BLaER1 treated with 17β-estradiol and CSF1 and Interleukin-3, amounts not matched to agents 10 nM and 100 nM (cell line): ENCODE measurements around the gene PRUNE1.

Experiments used
- H3K27ac ChIP-seq, 11 experiments: shearing (Covaris generic); formaldehyde crosslinking; 2 replicates each; pipeline ENCODE4 v1.8.1; 2022
- H3K27me3 ChIP-seq, 11 experiments: shearing (Covaris generic); formaldehyde crosslinking; 2 replicates each; pipeline ENCODE4 v1.8.1; 2022
- H3K36me3 ChIP-seq, 11 experiments: shearing (Covaris generic); formaldehyde crosslinking; 2 replicates each; pipeline ENCODE4 v1.8.1; 2022
- H3K4me1 ChIP-seq, 10 experiments: shearing (Covaris generic); formaldehyde crosslinking; 2 replicates each; pipeline ENCODE4 v1.8.1; 2022
- H3K4me2 ChIP-seq, 11 experiments: shearing (Covaris generic); formaldehyde crosslinking; 2 replicates each; pipeline ENCODE4 v1.8.1; 2022
- H3K4me3 ChIP-seq, 10 experiments: shearing (Covaris generic); formaldehyde crosslinking; 2 replicates each; pipeline ENCODE4 v1.8.1; 2022
- H3K9ac ChIP-seq, 11 experiments: shearing (Covaris generic); formaldehyde crosslinking; 2 replicates each; pipeline ENCODE4 v1.8.1; 2022
- H3K9me3 ChIP-seq, 11 experiments: shearing (Covaris generic); formaldehyde crosslinking; replicated peaks in 1 of 11; 2 replicates each; pipeline ENCODE4 v1.8.1; 2022
- H4K20me1 ChIP-seq, 11 experiments: shearing (Covaris generic); formaldehyde crosslinking; 2 replicates each; pipeline ENCODE4 v1.8.1; 2022
- Cebpa-rat ChIP-seq, 11 experiments: shearing (Covaris generic); IDR thresholded peaks; 2 replicates each; pipeline ENCODE4 v1.8.1; 2022

Gene PRUNE1

GRCh38 chr1:151008244-151009205, at the start of gene PRUNE1:
Gene PRUNE1, plus strand, starts transcription at chr1:151008449. Its CDS starts 184 bp downstream, at chr1:151008633.
- Histone ChIP-seq H3K4me1 (peaks cover 83 to 93% (median 90%) of the 10 kb centered on the region in 10 experiments), H3K36me3 (peaks cover 0 to 8% (median 0%) of the 10 kb centered on the region in 11 experiments; a peak in 2 of 22 replicates), H3K4me2 (peak within 1 kb of the TSS; percentile 83 to 97 (median 94)), H3K9me3 (no peaks in the 10 kb centered on the region), H3K27ac (peak within 1 kb of the TSS; percentile 68 to 90 (median 80)), H4K20me1 (peaks cover 0 to 7% (median 0%) of the 10 kb centered on the region in 11 experiments; a peak in 1 of 22 replicates), H3K4me3 (peak within 1 kb of the TSS; percentile 68 to 83 (median 77)), H3K27me3 (no peaks in the 10 kb centered on the region), H3K9ac (peak within 1 kb of the TSS; percentile 73 to 87 (median 83))
- no peak for TF ChIP-seq Cebpa-rat (IDR thresholded peaks at IDR 0.05)

GRCh38 chr1:150960646-150961045, 47.6 kb upstream of the PRUNE1 start:
- peaks cover 100% of the 10 kb centered on the region in 11 experiments for H3K36me3 ChIP-seq
- no peak overlapping the region for H3K4me3 ChIP-seq

GRCh38 chr1:150961756-150962155, 46.5 kb upstream of the PRUNE1 start:
- H3K4me1 ChIP-seq = peaks cover 0 to 8% (median 0%) of the 10 kb centered on the region in 10 experiments; a peak in 1 of 20 replicates
- no peak overlapping the region for H3K9ac ChIP-seq
- TF ChIP-seq Cebpa-rat (IDR thresholded peaks at IDR 0.05) = no peak
- H3K36me3 ChIP-seq = peaks cover 100% of the 10 kb centered on the region in 11 experiments
- no peak overlapping the region for H3K27ac ChIP-seq
- no peak overlapping the region for H3K4me2 ChIP-seq
- H4K20me1 ChIP-seq = peaks cover 10 to 67% (median 38%) of the 10 kb centered on the region in 11 experiments; a peak in 19 of 22 replicates
- H3K9me3 ChIP-seq = no peaks in the 10 kb centered on the region
- no peak overlapping the region for H3K4me3 ChIP-seq
- H3K27me3 ChIP-seq = no peaks in the 10 kb centered on the region

More at GRCh38 chr1:150960646-150961045, 47.6 kb upstream of the PRUNE1 start:
- no peak overlapping the region for H3K9ac ChIP-seq
- peaks cover 5 to 59% (median 26%) of the 10 kb centered on the region in 11 experiments; a peak in 18 of 22 replicates for H4K20me1 ChIP-seq
- no peak for TF ChIP-seq Cebpa-rat (IDR thresholded peaks at IDR 0.05)
- H3K27me3 ChIP-seq = no peaks in the 10 kb centered on the region
- no peaks in the 10 kb centered on the region for H3K9me3 ChIP-seq
- no peak overlapping the region for H3K27ac ChIP-seq
- H3K4me2 ChIP-seq = no peak overlapping the region
- peaks cover 0 to 8% (median 0%) of the 10 kb centered on the region in 10 experiments; a peak in 1 of 20 replicates for H3K4me1 ChIP-seq

GRCh38 chr1:150963321-150964163, 44.7 kb upstream of the PRUNE1 start:
- Histone ChIP-seq H3K27me3 (no peaks in the 10 kb centered on the region), H3K4me2 (no peak overlapping the region), H3K9me3 (no peaks in the 10 kb centered on the region), H4K20me1 (peaks cover 24 to 80% (median 52%) of the 10 kb centered on the region in 11 experiments), H3K36me3 (peaks cover 100% of the 10 kb centered on the region in 11 experiments), H3K4me1 (peaks cover 0 to 8% (median 0%) of the 10 kb centered on the region in 10 experiments; a peak in 1 of 20 replicates), H3K9ac (no peak overlapping the region), H3K4me3 (no peak overlapping the region), H3K27ac (no peak overlapping the region)
- no peak for TF ChIP-seq Cebpa-rat (IDR thresholded peaks at IDR 0.05)

GRCh38 chr1:150964164-150964489, 44.1 kb upstream of the PRUNE1 start:
- Histone ChIP-seq H3K36me3 (peaks cover 100% of the 10 kb centered on the region in 11 experiments), H3K27me3 (no peaks in the 10 kb centered on the region), H3K9me3 (no peaks in the 10 kb centered on the region), H3K4me2 (no peak overlapping the region), H4K20me1 (peaks cover 30 to 86% (median 58%) of the 10 kb centered on the region in 11 experiments), H3K4me1 (peaks cover 0 to 10% (median 0%) of the 10 kb centered on the region in 10 experiments; a peak in 3 of 20 replicates), H3K9ac (no peak overlapping the region), H3K4me3 (no peak overlapping the region), H3K27ac (no peak overlapping the region)
- TF ChIP-seq Cebpa-rat (IDR thresholded peaks at IDR 0.05) = no peak

GRCh38 chr1:150965605-150966004, 42.6 kb upstream of the PRUNE1 start:
- no peak overlapping the region for H3K4me2 ChIP-seq
- H3K27me3 ChIP-seq = no peaks in the 10 kb centered on the region
- no peaks in the 10 kb centered on the region for H3K9me3 ChIP-seq
- H3K9ac ChIP-seq = no peak overlapping the region
- H3K4me3 ChIP-seq = no peak overlapping the region
- TF ChIP-seq Cebpa-rat (IDR thresholded peaks at IDR 0.05) = no peak
- H4K20me1 ChIP-seq = peaks cover 45 to 98% (median 72%) of the 10 kb centered on the region in 11 experiments
- H3K4me1 ChIP-seq = peaks cover 2 to 25% (median 7%) of the 10 kb centered on the region in 10 experiments; a peak in 16 of 20 replicates
- H3K36me3 ChIP-seq = peaks cover 85 to 100% (median 98%) of the 10 kb centered on the region in 11 experiments
- H3K27ac ChIP-seq = no peak overlapping the region

GRCh38 chr1:150966011-150966410, 42.2 kb upstream of the PRUNE1 start:
- no peaks in the 10 kb centered on the region for H3K9me3 ChIP-seq
- peaks cover 6 to 29% (median 11%) of the 10 kb centered on the region in 10 experiments for H3K4me1 ChIP-seq
- no peak overlapping the region for H3K27ac ChIP-seq
- H3K36me3 ChIP-seq = peaks cover 81 to 100% (median 98%) of the 10 kb centered on the region in 11 experiments
- H3K9ac ChIP-seq = no peak overlapping the region
- no peak overlapping the region for H3K4me2 ChIP-seq
- no peak overlapping the region for H3K4me3 ChIP-seq
- H4K20me1 ChIP-seq = peaks cover 49 to 98% (median 76%) of the 10 kb centered on the region in 11 experiments
- no peaks in the 10 kb centered on the region for H3K27me3 ChIP-seq
- TF ChIP-seq Cebpa-rat (IDR thresholded peaks at IDR 0.05) = no peak

GRCh38 chr1:150967936-150968335, 40.3 kb upstream of the PRUNE1 start:
- Histone ChIP-seq H3K27ac (no peak overlapping the region), H3K27me3 (no peaks in the 10 kb centered on the region), H3K4me1 (peaks cover 26 to 40% (median 30%) of the 10 kb centered on the region in 10 experiments), H3K4me2 (no peak overlapping the region), H4K20me1 (peaks cover 68 to 100% (median 95%) of the 10 kb centered on the region in 11 experiments), H3K4me3 (no peak overlapping the region), H3K9me3 (no peaks in the 10 kb centered on the region), H3K36me3 (peaks cover 67 to 97% (median 89%) of the 10 kb centered on the region in 11 experiments), H3K9ac (no peak overlapping the region)
- no peak for TF ChIP-seq Cebpa-rat (IDR thresholded peaks at IDR 0.05)
